ENCODE data around the gene HTR1E. TPM values are rescaled to one million over a fixed set of nuclear protein-coding genes. Genes with fewer than 3 reads are reported as not detected.
"Not testable (repeated sequence)": the region's sequence is repeated elsewhere in the genome, so short reads cannot be mapped to it uniquely, and the experiment has no call there.

Gene HTR1E, protein sequence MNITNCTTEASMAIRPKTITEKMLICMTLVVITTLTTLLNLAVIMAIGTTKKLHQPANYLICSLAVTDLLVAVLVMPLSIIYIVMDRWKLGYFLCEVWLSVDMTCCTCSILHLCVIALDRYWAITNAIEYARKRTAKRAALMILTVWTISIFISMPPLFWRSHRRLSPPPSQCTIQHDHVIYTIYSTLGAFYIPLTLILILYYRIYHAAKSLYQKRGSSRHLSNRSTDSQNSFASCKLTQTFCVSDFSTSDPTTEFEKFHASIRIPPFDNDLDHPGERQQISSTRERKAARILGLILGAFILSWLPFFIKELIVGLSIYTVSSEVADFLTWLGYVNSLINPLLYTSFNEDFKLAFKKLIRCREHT
- 0.52 TPM in 1 of 2 replicates, not detected in the other for total RNA-seq (2014; rRNA removed; shearing (Covaris generic))

GRCh38 chr6:86937219-86938079 is at the start of gene HTR1E:
HTR1E (plus strand) TSS chr6:86937528; CDS start chr6:87015335, 77,807 bp downstream.
- H3K27me3 ChIP-seq (ENCODE audit: control insufficient read depth, insufficient read depth, low read length): peaks cover 20% of the 10 kb centered on the region
- peak; percentile 85 for DNase-seq
- H3K4me3 ChIP-seq (ENCODE audit: insufficient read depth, low read depth, low read length): peak within 1 kb of the TSS; percentile 50
- no peaks in the 10 kb centered on the region for H3K36me3 ChIP-seq (replicated peaks; ENCODE audit: control insufficient read depth, insufficient read depth, low read length)

DNA sequence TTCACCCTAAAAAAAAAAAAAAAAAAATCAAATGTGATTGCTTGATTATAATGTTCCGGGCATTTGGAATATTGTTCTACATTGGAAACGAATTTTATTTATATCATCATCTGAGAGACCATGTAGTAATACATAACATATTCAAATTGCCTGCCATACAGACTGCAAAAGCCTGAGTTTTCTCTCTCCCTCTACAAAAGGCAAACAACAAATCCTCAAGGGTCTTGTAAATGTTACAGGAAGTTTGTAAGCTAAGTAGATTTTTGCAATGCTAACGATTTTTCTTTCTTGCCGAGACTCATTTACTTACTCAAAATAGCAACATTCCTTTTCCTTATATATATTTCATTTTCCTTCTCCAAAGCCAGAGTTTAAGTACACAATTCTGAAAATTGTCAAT is 49.0 kb upstream of the HTR1E start:
- Histone ChIP-seq H3K27me3 (ENCODE audit: control insufficient read depth, insufficient read depth, low read length) (no peaks in the 10 kb centered on the region), H3K4me3 (ENCODE audit: insufficient read depth, low read depth, low read length) (no peak overlapping the region), H3K36me3 (replicated peaks; ENCODE audit: control insufficient read depth, insufficient read depth, low read length) (no peaks in the 10 kb centered on the region)
- DNase-seq: no peak

DNA sequence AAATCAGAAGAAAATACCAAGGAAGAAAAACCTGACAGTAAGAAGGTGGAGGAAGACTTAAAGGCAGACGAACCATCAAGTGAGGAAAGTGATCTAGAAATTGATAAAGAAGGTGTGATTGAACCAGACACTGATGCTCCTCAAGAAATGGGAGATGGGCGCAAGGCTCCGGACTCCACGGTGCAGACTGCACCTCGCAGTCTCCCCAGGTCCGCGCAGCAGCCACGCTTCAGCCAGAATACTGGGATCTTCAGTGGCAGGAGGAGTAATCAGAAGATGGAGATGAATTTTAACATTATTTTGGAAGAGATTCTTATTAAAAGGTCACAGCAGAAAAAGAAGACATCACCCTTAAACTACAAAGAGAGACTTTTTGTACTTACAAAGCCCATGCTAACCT is 40.1 kb upstream of the HTR1E start:
- not testable (repeated sequence) for H3K4me3 ChIP-seq (ENCODE audit: insufficient read depth, low read depth, low read length); H3K27me3 ChIP-seq (ENCODE audit: control insufficient read depth, insufficient read depth, low read length); DNase-seq; H3K36me3 ChIP-seq (replicated peaks; ENCODE audit: control insufficient read depth, insufficient read depth, low read length)

DNA sequence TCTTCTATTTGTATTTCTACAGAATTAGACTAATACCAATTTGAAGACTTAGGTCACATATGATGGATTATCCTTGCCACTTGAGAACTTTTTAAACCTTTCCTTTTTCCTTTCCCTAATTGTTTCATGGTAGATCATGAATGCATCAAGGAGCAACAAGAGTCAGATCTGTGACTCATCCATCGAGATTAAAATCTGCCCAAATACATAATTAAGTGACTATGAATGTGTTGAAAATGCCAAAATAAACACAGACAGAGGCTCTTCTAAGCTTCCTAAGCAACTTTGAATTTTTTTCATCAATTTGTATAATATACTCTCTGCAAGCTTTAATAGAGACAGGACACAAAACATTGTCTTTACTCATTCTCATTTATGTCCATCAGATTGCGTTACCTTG is 23.5 kb upstream of the HTR1E start:
- Histone ChIP-seq H3K27me3 (ENCODE audit: control insufficient read depth, insufficient read depth, low read length) (no peaks in the 10 kb centered on the region), H3K4me3 (ENCODE audit: insufficient read depth, low read depth, low read length) (no peak overlapping the region), H3K36me3 (replicated peaks; ENCODE audit: control insufficient read depth, insufficient read depth, low read length) (no peaks in the 10 kb centered on the region)
- DNase-seq: no peak

- no peak for DNase-seq
- no peaks in the 10 kb centered on the region for H3K36me3 ChIP-seq (replicated peaks; ENCODE audit: control insufficient read depth, insufficient read depth, low read length)
- no peaks in the 10 kb centered on the region for H3K27me3 ChIP-seq (ENCODE audit: control insufficient read depth, insufficient read depth, low read length)
- H3K4me3 ChIP-seq (ENCODE audit: insufficient read depth, low read depth, low read length): no peak overlapping the region
Measured at GRCh38 chr6:86916393-86916792, 20.9 kb upstream of the HTR1E start.

DNA sequence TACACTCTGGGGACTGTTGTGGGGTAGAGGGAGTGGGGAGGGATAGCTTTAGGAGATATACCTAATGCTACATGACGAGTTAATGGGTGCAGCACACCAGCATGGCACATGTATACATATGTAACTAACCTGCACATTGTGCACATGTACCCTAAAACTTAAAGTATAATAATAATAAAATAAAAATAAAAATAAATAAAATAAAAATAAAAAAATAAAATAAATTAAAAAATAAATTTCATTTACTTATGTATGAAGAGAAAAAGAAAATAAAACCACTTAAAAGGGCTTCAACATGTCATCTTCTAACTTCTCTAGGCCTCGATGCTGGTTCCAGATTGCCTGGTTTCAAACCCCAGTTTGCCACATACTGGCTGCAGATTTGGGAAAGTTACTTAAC is 10.2 kb upstream of the HTR1E start:
- H3K36me3 ChIP-seq (replicated peaks; ENCODE audit: control insufficient read depth, insufficient read depth, low read length); DNase-seq: not testable (repeated sequence)

DNA sequence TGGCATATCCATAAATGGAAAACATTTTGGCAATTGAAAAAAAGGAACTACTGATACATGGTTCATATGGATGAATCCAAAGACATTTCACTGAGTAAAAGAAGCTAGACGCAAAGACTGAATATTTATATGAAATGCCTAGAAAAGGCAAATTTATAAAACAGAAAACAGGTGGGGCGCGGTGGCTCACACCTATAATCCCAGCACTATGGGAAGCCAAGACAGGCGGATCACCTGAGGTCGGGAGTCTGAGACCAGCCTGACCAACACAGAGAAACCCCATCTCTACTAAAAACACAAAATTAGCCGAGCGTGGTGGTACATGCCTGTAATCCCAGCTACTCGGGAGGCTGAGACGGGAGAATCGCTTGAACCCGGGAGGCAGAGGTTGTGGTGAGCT is 9.5 kb upstream of the HTR1E start:
- DNase-seq; H3K27me3 ChIP-seq (ENCODE audit: control insufficient read depth, insufficient read depth, low read length); H3K4me3 ChIP-seq (ENCODE audit: insufficient read depth, low read depth, low read length); H3K36me3 ChIP-seq (replicated peaks; ENCODE audit: control insufficient read depth, insufficient read depth, low read length): not testable (repeated sequence)

More for the DNA sequence above, 10.2 kb upstream of the HTR1E start:
- not testable (repeated sequence) for H3K27me3 ChIP-seq (ENCODE audit: control insufficient read depth, insufficient read depth, low read length); H3K4me3 ChIP-seq (ENCODE audit: insufficient read depth, low read depth, low read length)

DNA sequence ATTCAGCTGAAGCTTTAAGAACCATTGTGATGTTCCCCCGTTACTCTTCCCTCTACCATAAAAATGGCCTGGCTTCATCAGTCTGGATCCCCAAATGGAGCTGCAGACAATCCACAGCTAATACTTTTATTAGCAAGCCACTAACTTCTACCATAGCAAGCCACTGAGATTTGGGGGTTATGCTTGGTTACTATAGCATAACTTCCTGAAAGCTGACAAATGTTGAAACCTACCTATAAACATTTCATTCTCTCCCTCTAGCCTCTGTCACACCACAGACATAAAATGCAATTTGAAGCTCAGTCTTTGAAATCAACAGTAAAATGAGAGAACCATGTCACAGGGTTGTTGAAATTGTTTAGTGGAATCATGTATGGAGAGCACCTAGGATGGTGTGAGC is 3.0 kb upstream of the HTR1E start:
- Histone ChIP-seq H3K4me3 (ENCODE audit: insufficient read depth, low read depth, low read length) (no peak overlapping the region), H3K27me3 (ENCODE audit: control insufficient read depth, insufficient read depth, low read length) (peaks cover 20% of the 10 kb centered on the region), H3K36me3 (replicated peaks; ENCODE audit: control insufficient read depth, insufficient read depth, low read length) (no peaks in the 10 kb centered on the region)
- no peak for DNase-seq

DNA sequence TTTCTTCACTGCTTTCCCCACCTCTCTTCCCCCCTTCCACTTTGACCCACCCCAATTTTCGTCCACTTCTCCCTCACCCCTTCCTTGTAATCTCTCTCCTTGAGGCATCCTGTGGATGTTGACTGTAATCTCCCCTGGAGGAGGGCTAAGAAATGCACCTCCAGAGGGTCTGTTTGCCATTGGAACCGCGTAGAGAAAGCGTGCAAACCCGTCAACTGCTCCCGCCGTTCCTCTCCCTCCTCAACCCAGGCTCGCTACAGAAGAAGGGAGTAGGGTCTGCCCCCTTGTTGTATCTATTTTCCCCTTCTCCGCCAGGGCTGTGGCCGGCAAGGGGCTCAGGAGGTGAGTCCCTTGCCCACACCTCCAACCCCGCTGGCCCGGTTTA is 502 bp upstream of the HTR1E start:
- Histone ChIP-seq H3K4me3 (ENCODE audit: insufficient read depth, low read depth, low read length) (peak overlapping the region; percentile 50), H3K36me3 (replicated peaks; ENCODE audit: control insufficient read depth, insufficient read depth, low read length) (no peaks in the 10 kb centered on the region), H3K27me3 (ENCODE audit: control insufficient read depth, insufficient read depth, low read length) (peaks cover 20% of the 10 kb centered on the region)
- no peak for DNase-seq

DNA sequence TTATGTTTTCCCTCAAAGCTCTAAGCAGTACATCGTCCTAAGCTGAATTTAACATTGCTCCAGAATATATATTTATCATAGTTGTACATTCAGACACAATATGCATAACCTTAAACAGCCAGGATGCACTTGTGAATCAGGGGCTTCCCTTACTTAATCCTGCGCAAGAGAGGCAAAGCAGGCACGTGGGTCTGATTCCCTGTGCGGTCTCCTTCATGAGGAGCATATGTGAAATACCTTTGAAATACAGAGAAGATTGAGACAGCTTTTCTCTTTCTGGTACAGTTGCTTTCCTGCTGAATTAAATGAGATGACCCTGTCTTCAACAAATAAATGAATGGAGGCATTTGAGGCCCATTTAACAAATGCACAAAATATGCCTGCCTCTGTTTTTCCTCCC is 1.5 kb downstream of the HTR1E start:
- peaks cover 20% of the 10 kb centered on the region for H3K27me3 ChIP-seq (ENCODE audit: control insufficient read depth, insufficient read depth, low read length)
- H3K4me3 ChIP-seq (ENCODE audit: insufficient read depth, low read depth, low read length): no peak overlapping the region
- H3K36me3 ChIP-seq (replicated peaks; ENCODE audit: control insufficient read depth, insufficient read depth, low read length): no peaks in the 10 kb centered on the region
- no peak for DNase-seq

DNA sequence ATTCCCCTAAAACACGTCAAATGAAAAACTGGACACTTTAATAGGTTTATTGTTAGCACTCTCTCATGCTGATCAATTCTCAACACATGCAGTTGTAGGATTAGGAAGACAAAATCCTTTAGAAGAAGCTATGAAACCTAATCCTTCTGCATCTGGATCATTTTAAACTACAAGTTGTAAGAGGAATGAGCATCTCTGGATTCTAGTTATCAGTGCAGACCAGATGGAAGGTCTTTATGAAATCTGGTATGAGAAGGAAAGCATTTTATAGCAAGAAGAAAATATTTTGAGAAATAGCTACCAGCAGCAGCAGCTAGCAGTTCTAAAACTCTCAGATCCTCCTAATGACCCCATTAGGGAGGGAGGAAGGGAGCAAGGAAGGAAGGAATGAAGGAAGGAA is 4.1 kb downstream of the HTR1E start:
- H3K27me3 ChIP-seq (ENCODE audit: control insufficient read depth, insufficient read depth, low read length): peaks cover 19% of the 10 kb centered on the region
- DNase-seq: no peak
- H3K4me3 ChIP-seq (ENCODE audit: insufficient read depth, low read depth, low read length): no peak overlapping the region
- H3K36me3 ChIP-seq (replicated peaks; ENCODE audit: control insufficient read depth, insufficient read depth, low read length): no peaks in the 10 kb centered on the region

GRCh38 chr6:86942769-86943516 is 5.6 kb downstream of the HTR1E start:
- Histone ChIP-seq H3K4me3 (ENCODE audit: insufficient read depth, low read depth, low read length) (no peak overlapping the region), H3K36me3 (replicated peaks; ENCODE audit: control insufficient read depth, insufficient read depth, low read length) (no peaks in the 10 kb centered on the region), H3K27me3 (ENCODE audit: control insufficient read depth, insufficient read depth, low read length) (peaks cover 10% of the 10 kb centered on the region)
- DNase-seq: no peak

DNA sequence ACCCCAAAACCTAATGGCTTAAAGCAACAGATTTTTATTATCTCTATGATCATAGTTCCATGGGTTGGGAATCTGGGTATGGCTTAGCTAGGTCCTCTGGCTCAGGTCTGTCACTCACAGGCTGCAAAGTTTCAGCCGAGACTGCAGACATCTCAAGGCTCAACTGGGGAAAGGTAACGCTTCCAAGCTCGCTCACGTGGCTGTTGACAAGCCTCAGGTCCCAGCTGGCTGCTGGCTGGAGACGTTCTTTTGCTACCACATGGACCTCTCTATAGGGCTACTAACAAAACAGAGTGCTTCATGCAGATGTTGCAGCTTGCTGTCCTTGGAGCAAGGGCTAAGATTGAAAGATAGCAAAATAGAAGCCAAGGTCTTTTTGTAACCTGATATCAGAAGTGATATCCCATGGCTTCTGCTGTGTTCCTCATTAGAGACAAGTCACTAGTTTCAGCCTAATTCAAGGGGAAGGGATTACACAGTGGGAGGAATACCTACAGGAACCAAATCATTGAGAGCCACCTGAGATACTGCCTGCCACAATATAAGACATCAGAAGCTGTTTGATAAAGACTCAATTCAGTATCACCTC is 6.6 kb downstream of the HTR1E start:
- Histone ChIP-seq H3K4me3 (ENCODE audit: insufficient read depth, low read depth, low read length) (no peak overlapping the region), H3K36me3 (replicated peaks; ENCODE audit: control insufficient read depth, insufficient read depth, low read length) (no peaks in the 10 kb centered on the region), H3K27me3 (ENCODE audit: control insufficient read depth, insufficient read depth, low read length) (no peaks in the 10 kb centered on the region; the same call in 1 of the 2 replicates)
- no peak for DNase-seq

- no peak for DNase-seq
- Histone ChIP-seq H3K36me3 (replicated peaks; ENCODE audit: control insufficient read depth, insufficient read depth, low read length) (no peaks in the 10 kb centered on the region), H3K4me3 (ENCODE audit: insufficient read depth, low read depth, low read length) (no peak overlapping the region), H3K27me3 (ENCODE audit: control insufficient read depth, insufficient read depth, low read length) (no peaks in the 10 kb centered on the region)
Measured at GRCh38 chr6:86949771-86950170, 12.4 kb downstream of the HTR1E start.

All from H7 (cell line).